Left ventricle myocardium inferior (tissue), 1 donor: ENCODE results near the gene IMP3. TPM values are rescaled to one million over a fixed set of nuclear protein-coding genes. Genes with fewer than 3 reads are reported as not detected.

Experiments used
- DNase-seq: peaks from one replicate; pipeline ENCODE4 v3.0.0-alpha.2; 2020
- H3K27ac ChIP-seq: fragments of 200-600 bp; replicated peaks from 2 replicates; pipeline ENCODE4 v1.8.0; 2021
- H3K27me3 ChIP-seq: fragments of 200-600 bp; 2 replicates; pipeline ENCODE4 v1.8.0; 2021; ENCODE audit warnings: low read depth
- H3K36me3 ChIP-seq: fragments of 200-600 bp; 2 replicates; pipeline ENCODE4 v1.8.0; 2021
- H3K4me1 ChIP-seq: fragments of 200-600 bp; 2 replicates; pipeline ENCODE4 v1.8.0; 2021
- H3K4me3 ChIP-seq: fragments of 200-600 bp; 2 replicates; pipeline ENCODE4 v1.8.0; 2021; ENCODE audit warnings: mild to moderate bottlenecking, moderate library complexity
- H3K9me3 ChIP-seq: fragments of 200-600 bp; replicated peaks from 2 replicates; pipeline ENCODE4 v1.8.0; 2021
- intact Hi-C: fragments of 100-400 bp; cut with micrococcal nuclease; formaldehyde crosslinking; loops from one replicate; pipeline ENCODE4 v1.11.0; 2022
- total RNA-seq: library from RNA; stranded (reverse); fragmentation: NEBNext Ultra II Directional; extraction: Animal tissue kit (Norgen Biotek cat#: 25700); gene quantifications from one replicate; pipeline ENCODE4 v1.2.1, GENCODE V29; 2021
- TF ChIP-seq, protein P1 (sequence below): fragments of 200-600 bp; IDR thresholded peaks from 2 replicates; pipeline ENCODE4 v1.8.0; 2021; ENCODE audit warnings: antibody characterized with exemption, mild to moderate bottlenecking, borderline replicate concordance
- donor health status: DM: no; HTN: yes; CAD: no; lungs with severe emphysema.

Gene IMP3
- total RNA-seq, 1 donor from 2014 or later, result 49.1 TPM

DNA sequence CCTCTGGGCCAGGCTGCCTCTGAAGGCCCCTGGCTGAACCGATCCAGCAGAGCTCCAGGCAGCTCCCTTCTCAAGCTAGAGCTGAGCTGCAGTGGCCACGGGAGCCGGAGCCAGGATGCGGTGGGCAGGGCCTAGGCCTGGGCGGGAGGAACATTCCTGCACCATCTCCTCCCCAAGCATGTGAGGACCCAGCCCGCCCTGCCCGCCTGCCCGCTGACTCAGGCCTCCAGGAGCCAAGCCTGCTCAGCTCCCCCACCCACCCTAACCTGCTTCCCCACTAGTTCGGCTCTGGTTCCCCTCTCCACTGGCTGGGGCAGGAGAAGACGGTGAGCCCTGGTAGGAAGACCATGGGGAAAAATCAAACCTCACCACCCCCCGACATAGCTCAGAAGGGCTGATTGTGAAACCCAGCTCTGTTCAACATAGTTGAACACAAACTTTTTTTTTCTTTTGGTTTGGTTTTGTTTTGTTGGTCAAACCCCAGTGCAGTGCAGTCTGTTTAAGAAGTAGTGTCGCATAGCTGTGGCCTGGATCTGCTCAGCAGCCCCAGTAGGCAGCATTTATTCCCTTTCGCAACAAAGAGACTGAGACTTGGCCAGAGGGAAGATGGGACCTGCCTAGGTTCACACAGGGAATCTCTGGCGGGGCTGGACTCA lies 21.2 kb upstream of the IMP3 start:
- Histone ChIP-seq H3K4me1 (peaks cover 46% of the 10 kb centered on the region), H3K4me3 (no peak overlapping the region), H3K27ac (peak overlapping the region; percentile 84), H3K9me3 (no peaks in the 10 kb centered on the region), H3K36me3 (peaks cover 25% of the 10 kb centered on the region), H3K27me3 (no peaks in the 10 kb centered on the region)
- peak; percentile 86 for DNase-seq
- intact Hi-C loops, result no loop called here
- TF ChIP-seq, protein P1, sequence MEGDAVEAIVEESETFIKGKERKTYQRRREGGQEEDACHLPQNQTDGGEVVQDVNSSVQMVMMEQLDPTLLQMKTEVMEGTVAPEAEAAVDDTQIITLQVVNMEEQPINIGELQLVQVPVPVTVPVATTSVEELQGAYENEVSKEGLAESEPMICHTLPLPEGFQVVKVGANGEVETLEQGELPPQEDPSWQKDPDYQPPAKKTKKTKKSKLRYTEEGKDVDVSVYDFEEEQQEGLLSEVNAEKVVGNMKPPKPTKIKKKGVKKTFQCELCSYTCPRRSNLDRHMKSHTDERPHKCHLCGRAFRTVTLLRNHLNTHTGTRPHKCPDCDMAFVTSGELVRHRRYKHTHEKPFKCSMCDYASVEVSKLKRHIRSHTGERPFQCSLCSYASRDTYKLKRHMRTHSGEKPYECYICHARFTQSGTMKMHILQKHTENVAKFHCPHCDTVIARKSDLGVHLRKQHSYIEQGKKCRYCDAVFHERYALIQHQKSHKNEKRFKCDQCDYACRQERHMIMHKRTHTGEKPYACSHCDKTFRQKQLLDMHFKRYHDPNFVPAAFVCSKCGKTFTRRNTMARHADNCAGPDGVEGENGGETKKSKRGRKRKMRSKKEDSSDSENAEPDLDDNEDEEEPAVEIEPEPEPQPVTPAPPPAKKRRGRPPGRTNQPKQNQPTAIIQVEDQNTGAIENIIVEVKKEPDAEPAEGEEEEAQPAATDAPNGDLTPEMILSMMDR, result no peak

DNA sequence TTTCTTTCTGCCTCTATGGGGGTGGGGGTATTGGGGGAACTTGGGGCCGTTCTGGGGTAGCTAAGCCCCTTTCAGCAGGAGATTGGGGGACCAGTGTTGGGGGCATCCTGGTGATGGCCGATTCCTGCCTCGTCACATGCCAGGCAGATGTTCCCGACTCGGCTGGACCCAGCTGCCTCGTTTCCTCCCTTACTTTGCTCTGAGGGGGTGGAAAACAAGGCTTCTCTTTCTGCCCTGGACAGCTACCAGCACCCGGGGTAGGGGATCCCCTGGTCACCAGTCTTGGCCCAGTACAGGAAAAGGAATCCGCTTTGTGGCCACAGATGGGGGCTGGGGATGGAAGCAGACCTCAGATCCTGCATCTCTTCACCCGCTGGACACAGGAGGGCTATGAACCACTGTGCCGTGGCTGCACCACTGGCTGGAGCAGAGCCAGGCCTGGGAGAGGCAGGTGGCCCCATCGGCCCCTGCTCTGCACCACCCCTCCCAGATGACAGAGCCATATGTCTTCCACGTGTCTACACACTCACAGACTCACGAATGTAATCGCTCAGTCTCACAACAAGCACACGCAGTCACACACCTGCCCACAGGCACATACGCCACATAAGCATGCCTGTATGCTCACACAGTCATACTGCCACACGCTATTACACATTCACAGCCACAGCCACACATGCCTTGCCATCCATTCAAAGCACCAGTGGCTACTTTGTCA lies 20.1 kb upstream of the IMP3 start:
- Histone ChIP-seq H3K9me3 (no peaks in the 10 kb centered on the region), H3K4me1 (peaks cover 51% of the 10 kb centered on the region), H3K36me3 (peaks cover 29% of the 10 kb centered on the region), H3K4me3 (no peak overlapping the region), H3K27me3 (no peaks in the 10 kb centered on the region), H3K27ac (peak overlapping the region; percentile 84)
- TF ChIP-seq, protein P1, result no peak
- DNase-seq, result no peak
- intact Hi-C loops, result no loop called here

DNA sequence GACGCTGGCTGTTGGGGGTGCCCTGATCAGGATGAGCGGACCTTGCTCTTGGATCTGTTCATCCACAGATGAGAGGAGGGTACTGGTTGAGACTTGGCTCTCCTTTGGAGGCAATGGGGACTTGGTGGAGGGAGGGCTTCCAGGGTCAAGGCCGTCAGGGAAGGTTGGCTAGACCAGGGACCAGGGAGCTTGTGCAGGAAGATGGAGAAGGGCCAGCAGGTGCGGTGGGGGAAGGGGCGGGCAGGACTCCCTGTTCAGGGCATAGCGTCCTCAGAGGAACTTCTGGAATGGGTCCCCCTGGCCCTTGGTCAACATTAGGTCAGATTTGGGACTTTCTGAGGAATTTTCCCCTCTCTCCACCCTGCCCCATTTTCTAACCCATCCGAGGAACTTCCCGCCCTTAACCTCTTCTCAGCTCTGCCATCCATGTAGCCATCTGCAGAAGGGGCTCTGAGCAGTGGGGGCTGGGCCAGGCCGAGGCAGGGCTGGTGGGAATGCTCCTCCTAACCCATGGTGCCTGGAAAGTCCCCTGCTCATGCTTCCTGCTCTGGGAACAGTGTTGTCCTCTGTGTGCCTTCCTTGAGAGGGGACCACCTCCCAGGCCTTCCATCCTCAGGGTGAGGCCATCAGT lies 19.2 kb upstream of the IMP3 start:
- Histone ChIP-seq H3K9me3 (no peaks in the 10 kb centered on the region), H3K27me3 (no peaks in the 10 kb centered on the region), H3K36me3 (peaks cover 29% of the 10 kb centered on the region), H3K4me3 (no peak overlapping the region), H3K4me1 (peaks cover 60% of the 10 kb centered on the region), H3K27ac (peak overlapping the region; percentile 84)
- DNase-seq, result no peak
- intact Hi-C loops, result no loop called here
- TF ChIP-seq, protein P1, result no peak

DNA sequence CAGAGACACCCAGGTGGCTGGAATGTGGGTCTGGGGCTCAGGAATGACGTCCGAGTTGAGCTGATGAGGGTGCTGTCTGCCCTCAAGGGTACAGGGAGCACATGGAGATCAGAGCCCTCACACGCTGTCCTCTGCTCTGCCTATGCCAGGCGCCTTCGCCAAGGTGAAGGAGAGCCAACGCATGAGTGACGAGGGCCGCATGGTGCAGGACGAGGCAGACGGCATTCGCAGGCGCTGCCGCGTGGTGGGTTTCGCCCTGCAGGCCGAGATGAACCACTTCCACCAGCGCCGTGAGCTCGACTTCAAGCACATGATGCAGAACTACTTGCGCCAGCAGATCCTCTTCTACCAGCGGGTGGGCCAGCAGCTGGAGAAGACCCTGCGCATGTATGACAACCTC lies 16.8 kb upstream of the IMP3 start:
- TF ChIP-seq, protein P1, result no peak
- Histone ChIP-seq H3K4me1 (peaks cover 81% of the 10 kb centered on the region), H3K27me3 (no peaks in the 10 kb centered on the region), H3K9me3 (no peaks in the 10 kb centered on the region), H3K36me3 (peaks cover 29% of the 10 kb centered on the region), H3K27ac (no peak overlapping the region), H3K4me3 (no peak overlapping the region)
- intact Hi-C loops, result no loop called here
- DNase-seq, result no peak

DNA sequence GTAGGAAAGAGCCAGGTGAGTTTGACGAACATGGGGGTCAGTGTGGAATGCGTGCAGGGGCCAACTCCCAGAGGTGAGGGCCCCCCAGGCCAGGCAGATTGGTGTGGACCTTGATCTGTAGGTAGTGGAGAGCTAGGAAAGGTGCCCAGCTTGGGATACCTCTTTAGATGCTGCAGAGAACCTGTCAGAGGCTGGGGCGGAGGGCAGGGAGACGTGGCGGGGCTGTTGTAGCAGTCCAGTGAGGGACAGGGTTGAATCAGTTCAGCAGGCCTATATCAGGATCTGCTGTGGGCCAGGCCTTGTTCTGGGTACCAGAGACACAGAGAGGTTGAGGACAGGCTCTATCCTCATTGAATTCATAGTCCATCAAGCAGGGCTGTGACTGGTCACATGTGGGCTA lies 16.3 kb upstream of the IMP3 start:
- H3K36me3 ChIP-seq, result peaks cover 29% of the 10 kb centered on the region
- no peaks in the 10 kb centered on the region for H3K27me3 ChIP-seq
- no peak for DNase-seq
- TF ChIP-seq, protein P1, result no peak
- no peaks in the 10 kb centered on the region for H3K9me3 ChIP-seq
- H3K4me1 ChIP-seq, result peaks cover 81% of the 10 kb centered on the region
- H3K27ac ChIP-seq, result no peak overlapping the region
- intact Hi-C loops, result no loop called here
- H3K4me3 ChIP-seq, result no peak overlapping the region
